ENCODE data around the gene C1orf116.

C1orf116 gene

DNA sequence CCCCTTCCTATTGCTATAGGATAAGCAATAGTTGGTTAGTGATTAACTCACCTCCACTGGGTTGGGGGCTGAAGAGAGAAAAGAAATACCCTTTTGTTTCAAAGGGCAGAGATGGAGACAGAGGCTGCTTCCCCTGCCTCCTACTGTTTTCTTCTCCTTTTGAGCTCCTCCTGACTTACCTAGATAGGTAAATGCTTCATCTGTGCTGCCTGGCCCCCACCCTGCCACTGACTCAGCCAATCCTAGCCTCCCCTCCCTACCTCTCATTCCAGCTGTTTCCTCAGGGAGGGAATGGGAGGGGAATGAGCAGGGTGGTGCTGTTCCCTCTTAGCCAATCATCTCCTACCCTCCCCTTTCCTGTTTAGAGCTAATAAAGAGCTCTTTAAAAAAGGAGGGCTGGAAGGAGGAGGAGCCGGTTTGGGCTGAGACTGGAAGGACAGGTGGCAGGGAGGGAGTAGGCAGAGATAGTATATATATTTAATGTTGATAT lies at the start of gene C1orf116:
C1orf116 (minus strand) TSS at position 229 of the 490 bp plus-strand sequence. CDS start 5,158 bp downstream, outside the sequence.
- no peak for DNase-seq

GRCh38 chr1:207081806-207082205 lies 49.2 kb upstream of the C1orf116 start:
- no peak for DNase-seq

GRCh38 chr1:207081088-207081487 lies 48.5 kb upstream of the C1orf116 start:
- no peak for DNase-seq

DNA sequence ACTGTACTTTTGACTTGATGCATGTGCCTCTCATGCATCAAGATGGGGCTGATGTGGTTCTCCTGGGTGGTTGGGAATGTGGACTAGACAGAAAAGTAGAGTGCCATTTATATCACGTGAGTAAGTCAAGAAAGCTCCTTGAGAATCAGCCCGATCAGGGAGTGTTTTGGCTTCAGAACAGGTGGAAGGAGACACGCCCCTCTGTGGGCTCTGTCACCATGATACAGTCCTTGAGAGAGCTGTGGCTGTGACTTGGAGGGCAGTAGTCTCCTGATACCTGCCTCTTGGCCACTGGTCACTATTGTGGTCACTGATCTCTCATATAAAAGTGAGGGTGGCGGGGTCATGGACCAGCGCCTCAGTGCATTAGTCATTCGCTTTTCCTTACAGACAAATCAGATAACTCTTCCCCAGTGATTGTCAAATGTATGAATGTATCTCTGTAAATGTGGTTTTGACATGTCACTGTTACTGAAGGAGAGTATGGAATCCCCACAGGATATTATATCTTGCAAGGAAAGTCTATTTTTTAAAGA lies 47.2 kb upstream of the C1orf116 start:
- no peak for DNase-seq

DNA sequence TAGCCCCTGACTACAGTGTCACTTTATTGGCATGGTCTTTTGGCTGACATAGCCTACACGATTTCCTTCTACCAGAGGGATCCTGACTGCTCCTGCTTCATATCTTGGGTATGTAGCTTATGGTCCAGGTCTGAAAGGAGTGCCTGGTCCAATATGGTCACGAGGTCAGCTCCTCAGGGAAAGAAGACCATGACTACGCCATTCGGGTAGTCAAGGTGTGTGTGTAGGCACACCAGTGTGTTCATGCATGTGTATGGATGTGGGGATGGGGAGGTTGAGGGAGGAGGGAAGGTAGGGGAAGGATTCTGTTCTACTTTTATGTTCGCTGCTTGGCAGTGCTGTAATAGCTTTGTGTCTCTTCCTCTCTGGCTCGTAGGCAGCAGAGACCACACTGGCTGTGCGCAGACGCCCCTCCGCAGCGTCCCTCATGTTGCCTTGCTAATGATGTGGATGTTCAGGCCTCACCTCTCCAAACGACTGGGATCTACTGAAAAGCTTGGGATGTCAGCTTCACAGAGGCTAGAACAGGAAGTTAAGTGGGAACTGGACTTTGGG lies 46.1 kb upstream of the C1orf116 start:
- no peak for DNase-seq

GRCh38 chr1:207077470-207078377 lies 45.2 kb upstream of the C1orf116 start:
- DNase-seq = peak in 1 of 2 experiments; percentile 50

- DNase-seq = no peak
Measured at GRCh38 chr1:207077012-207077411, 44.5 kb upstream of the C1orf116 start.

DNA sequence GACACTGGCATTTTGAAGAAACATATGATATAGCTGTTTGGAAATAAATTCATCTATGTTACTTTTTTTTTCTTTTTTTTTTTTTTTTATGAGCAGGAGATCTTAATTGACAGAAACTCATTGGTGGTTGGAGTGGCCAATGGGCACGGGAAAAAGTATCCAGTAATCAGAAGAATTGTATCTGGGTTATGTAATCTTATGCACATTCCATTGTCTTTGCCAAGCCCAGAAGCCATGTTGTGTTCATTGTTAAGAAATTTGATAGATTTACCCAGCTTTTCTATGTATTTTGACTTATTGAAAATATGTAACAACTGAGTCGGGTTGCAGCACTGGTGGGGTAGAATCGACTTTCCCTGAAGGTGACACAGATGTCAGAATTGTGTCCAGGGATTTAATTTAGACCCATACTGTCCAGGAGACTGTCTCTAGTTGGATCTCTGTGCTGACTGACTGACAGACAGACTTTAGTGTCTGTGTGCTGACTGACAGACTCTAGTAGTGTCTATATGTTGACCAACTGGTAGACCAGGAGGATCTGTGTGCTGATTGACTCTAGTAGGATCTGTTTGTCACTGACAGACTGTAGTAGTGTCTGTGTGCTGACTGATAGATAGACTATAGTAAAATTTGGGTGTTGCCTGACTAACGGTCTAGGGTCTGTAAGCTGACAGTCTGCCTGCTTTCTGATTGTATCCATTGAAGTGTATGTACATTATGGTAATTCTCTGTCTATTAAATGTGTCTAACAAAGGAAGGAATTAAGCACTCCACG lies 43.8 kb upstream of the C1orf116 start:
- no peak for DNase-seq

DNA sequence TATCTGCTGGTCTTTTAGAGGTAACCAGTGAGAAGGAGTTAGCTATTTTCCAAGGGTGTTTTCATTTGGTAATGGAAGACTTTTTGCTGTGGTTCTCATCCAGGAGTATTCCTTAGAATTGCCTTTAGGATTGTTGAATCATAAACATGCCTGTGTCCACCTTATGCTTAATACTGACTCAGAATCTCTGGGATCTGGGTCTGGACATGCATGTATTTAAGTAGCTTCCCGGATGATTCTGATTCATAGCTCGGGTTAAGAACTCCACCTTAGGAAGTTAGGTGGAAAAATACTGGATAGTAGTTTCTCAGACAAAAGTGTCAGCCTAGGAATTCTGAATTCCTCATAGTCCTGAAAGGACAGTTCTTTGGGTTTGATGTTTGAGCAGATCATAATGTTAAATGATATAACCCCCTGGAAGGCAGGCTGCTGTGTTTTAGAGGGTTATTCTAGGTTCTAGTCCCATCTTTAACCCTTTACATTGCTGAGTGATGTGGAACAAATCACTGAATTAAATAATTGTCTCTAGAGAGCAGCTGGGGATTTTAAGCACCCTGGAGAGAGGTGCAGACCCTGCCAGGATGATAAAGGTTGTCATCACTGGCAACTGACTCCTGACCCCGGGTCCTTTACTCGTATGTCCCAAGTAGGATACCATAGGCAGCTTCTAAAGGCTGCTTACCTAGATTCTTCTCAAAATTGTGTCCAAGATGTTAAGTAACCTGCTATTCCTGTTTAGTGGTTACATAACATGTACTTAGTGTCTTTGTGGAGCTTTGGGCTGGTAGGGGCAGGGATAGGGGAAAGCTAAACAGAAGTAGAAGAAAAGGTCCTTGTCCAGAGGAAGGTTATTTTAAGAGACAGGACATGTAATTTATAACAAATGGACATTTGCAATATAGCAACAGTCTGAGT lies 41.6 kb upstream of the C1orf116 start:
- no peak for DNase-seq

- DNase-seq = no peak
Measured at GRCh38 chr1:207072233-207072632, 39.7 kb upstream of the C1orf116 start.

DNA sequence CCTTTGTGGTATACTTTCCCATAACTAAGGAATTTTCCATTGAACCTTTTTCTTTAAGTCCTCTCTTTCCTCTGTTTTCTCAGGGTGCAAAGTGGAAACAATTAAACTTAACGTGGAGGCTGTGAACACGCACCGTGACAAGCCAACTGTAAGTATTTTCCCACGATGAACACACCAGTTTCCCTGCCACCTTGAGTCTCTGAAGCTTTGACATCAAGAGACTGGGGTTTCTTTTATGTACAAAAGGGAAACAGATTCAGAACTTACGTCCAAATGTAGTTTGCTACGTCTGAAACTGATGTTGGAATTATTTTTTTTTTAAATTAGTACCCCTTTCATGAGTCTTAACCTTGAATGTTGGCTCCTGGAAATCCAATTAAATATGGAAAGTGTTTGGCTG lies 38.9 kb upstream of the C1orf116 start:
- no peak for DNase-seq

- no peak for DNase-seq
Measured at GRCh38 chr1:207070811-207071210, 38.3 kb upstream of the C1orf116 start.

GRCh38 chr1:207069858-207070506 lies 37.4 kb upstream of the C1orf116 start:
- DNase-seq = no peak

GRCh38 chr1:207069061-207069460 lies 36.5 kb upstream of the C1orf116 start:
- no peak for DNase-seq

DNA sequence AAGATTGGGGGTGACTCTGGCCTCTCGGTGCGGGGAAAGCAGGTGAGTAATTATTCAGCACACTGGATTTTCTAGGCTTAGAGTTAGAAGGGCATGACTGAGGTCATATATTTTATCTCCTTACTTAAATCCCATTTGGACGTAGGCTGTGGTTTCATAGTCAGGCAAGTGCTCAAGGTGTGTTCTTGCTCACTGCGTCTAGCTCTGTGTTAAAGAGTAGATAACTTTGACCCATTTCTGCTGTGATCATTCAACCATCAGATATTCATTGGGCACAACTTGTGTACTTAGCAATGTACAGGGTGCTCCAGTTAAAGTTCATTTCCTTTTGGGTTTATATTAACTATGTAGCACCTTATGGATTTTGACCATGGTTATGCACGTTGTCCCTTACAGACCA lies 35.1 kb upstream of the C1orf116 start:
- no peak for DNase-seq

DNA sequence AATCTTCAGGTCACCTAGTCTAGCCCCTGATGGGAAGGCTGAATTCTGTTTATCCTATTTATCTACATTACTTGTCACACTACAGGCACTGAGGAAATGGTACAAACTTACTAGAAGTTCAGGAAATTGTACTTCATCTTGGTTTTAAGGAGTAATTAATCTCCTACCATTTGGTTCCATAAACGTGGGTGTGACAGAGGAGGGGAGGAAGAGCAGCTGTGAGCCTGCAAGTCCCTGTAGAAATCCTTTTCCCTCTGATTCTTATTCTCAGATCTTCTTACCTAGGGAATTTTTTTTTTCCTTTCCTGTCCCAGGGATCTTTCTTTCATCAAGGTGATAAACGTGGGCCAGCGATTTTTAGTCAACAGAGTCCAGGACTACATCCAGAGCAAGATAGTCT lies 34.6 kb upstream of the C1orf116 start:
- no peak for DNase-seq

GRCh38 chr1:207064561-207064960 lies 32.0 kb upstream of the C1orf116 start:
- DNase-seq = no peak

- DNase-seq = no peak
Measured at GRCh38 chr1:207063014-207063413, 30.5 kb upstream of the C1orf116 start.

GRCh38 chr1:207062058-207062457 lies 29.5 kb upstream of the C1orf116 start:
- DNase-seq = no peak

DNA sequence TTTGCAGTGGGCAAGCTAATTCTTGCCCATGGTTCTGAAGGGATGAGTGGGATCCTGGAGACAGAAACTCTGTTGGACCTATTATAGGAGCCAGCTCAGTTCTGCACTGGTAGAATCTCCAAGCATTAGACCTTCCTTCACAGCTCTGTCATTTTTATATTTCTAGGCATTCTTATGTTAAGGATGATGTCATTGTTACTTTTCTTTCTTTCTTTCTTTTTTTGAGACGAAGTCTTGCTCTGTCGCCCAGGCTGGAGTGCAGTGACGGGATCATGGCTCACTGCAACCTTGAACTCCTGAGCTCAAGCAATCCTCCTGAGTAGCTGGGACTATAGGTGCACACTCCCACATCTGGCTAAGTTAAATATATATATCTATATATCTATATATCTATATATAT lies 28.0 kb upstream of the C1orf116 start:
- no peak for DNase-seq

- no peak for DNase-seq
Measured at GRCh38 chr1:207059881-207060280, 27.3 kb upstream of the C1orf116 start.
